NCI-H69 (cell line): ENCODE results near the gene ZMIZ1.

Experiments used
- DNase-seq: peaks from one replicate; lab custom pipeline; 2025; lab: John Stamatoyannopoulos, UW

The ZMIZ1 gene

DNA sequence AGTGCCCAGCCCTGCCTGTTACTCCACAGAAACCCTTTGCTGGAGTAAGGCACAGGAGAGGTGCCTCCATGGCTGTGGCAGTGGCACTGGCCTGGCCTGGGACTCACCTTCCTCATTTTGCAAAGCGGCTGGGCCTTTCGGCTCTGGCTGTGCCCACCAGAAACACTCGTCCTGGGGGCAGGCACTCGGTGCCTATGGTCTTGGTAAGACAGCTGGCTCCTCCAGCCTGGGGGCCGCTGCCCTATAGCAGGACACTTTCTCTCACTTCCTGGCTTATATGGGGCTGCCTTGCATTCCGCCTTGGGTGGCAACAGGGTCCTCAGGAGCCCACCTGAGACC is 13.2 kb downstream of the ZMIZ1 start:
- DNase-seq = no peak

DNA sequence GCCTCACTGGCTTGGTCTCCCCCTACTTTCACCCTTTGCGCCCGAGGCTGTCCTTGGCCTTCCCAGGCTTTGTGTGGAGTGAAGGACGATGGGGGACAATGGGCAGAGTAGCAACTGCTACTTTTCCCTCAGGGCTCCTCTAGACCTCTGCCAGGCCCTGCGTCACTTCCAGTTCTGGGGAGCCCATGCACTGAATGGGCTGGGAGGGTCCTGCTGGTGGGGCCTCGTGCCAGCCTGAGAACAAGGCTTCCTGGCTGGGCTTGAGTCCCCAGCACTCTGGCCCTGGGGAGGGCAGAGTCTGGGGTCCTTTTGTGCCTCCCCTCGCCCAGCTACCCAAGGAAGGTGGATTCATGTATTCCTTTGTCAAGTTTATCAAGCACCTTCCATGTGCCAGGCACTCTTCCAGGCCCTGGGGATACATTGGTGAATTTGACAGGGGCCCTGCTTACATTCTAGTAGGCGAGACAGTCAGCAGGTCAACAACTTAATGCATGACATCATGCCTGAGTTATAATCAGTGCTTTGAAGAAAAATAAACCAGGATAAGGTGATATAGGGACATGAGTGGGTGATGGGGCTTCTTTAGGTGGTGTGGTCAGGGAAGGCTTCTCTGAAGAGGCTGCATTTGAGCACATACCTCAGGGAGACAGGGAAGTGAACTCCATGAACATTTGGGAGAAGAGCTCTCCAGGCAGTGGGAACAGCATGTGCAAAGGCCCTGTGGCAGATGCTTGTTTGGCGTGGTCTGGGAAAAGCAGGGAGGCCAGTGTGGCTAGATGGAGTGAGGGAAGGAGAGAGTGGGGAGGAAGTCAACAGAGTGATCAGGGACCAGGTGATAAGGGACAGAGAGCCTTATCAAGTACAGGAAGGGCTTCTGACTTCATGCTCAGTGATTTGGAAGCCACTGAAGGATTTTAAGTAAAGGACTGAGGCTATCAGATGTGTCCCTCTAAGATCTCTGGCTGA is 14.1 kb downstream of the ZMIZ1 start:
- no peak for DNase-seq

DNA sequence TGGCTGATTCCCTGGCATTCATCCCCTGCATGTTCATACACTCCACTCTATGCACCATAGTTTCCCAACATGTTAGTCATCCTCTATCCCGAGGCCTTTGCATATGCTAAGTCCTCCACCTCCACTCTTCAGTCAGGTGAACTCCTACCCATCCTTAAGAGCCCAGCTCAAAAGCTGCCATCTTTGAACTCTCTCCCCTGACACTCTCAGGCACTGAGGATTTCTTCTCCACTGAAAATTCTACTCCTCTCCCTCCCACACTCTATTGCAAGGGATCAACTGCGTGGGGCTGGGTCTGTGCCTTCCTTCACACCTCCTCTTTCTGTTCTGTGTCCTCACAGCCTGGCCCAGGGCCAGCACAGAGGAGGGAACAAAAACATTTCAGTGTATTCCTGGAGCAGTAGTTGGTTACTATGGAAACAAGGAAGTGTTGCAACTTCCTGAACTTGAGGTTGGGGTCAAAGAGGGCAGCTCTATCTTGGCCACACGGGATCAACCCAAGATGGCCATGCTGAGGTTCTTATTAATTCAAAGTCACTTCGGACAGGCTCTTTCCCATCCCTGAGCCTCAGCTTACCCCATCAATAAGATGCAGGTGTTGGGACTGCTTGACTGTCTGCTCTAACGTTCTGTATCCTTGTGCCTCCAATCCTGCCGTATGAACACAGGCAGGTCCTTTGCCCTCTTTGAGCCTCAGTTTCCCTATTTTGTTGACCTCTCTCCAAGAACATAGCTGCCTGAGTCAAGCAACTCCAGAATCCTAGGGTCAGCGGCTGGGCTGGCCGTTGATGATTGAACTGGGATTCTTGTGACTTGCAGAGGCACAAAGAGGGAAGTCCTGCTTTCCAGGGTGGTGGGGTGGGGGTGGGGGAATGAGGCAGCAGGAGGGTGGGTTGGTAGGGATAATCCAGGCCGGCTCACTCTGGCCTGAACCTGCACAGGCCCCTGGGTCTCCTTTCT is 15.5 kb downstream of the ZMIZ1 start:
- DNase-seq = peak; percentile 39

DNA sequence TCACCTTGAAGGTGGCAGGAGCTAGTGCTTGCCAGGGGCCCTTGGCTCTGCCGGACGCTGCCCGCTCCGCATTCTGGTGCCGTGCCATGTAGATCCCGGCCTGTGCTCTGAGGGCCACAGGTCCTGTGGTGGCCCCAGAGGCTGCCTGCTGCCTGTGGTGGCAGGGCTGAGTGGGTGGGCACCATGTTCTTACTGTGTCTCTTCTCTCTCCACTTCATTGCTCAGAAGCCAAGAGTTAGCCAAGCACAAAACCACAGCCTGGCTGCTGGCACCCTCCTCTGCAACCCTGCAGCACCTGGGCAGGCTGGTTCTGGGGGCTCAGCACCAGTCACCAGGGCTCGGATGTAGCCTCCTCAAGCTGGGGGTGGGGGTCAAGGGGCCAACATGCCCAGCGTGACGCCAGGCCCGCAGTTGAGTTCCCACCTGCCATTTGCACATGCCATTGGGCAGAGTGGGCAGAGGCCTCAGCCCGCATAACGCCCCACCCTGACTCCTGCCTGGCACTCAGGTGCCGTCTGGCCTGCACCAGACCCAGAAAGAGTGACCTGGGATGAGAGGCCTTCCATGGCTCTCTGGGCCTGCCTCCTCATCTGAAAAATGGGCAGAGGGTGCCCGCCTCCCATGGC is 16.3 kb downstream of the ZMIZ1 start:
- no peak for DNase-seq

DNA sequence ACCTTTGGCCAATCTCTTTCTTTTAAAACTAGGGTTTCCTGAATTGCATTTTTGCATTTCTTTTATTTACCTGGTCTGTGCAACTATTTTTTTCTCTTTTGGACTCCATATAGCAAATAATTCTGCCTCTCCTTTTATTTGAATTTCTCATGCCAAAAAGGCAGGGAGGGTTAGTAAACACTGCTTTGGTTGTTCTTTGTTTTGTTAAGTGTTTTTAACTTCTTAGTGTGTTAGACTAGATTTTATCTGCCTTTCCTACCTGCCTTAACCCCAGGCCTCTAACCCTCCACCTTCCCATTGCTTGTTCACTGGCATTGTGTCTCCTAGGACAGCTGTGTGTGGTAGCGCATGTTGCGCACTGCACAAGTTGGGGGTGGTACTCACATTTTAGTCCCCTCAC is 18.1 kb downstream of the ZMIZ1 start:
- no peak for DNase-seq

DNA sequence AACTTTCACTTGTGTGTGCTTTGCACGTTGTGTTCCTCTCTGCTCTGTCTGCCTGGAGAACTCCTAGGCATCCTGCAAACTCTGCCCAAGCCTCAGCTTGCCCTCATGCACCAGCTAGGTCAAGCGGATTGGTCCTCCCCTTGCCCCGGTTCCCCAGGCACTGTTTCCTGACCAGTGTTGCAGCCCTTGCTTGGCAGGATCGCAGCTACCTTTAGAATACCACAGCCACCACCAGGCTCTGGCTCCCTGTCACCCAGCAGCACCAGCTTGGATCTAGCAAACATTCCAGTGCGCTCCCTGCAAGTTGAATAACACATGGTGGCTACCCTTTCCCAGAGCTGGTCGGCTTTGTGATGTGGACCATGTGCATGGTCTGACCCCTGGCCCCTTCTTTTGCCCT is 19.0 kb downstream of the ZMIZ1 start:
- DNase-seq = no peak

DNA sequence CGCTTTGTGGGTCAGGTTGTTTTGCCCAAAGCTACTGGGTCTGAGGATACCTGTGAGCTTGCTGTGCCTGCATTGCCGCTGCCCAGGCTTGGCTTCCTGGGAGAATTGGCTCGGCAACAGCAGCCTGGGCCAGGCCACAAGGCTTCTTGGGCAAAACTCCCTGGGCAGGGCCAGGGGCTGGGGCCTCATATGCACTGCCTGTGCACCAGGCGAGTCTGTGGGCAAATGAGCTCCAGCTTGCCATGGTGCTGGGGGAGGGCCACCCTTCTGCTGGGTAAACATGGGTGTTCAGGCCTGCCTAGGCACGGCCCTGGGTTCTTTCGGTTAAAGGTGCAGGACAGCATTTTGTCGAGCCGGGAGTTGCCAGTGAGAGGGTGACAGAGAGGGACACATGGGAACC is 19.4 kb downstream of the ZMIZ1 start:
- no peak for DNase-seq

DNA sequence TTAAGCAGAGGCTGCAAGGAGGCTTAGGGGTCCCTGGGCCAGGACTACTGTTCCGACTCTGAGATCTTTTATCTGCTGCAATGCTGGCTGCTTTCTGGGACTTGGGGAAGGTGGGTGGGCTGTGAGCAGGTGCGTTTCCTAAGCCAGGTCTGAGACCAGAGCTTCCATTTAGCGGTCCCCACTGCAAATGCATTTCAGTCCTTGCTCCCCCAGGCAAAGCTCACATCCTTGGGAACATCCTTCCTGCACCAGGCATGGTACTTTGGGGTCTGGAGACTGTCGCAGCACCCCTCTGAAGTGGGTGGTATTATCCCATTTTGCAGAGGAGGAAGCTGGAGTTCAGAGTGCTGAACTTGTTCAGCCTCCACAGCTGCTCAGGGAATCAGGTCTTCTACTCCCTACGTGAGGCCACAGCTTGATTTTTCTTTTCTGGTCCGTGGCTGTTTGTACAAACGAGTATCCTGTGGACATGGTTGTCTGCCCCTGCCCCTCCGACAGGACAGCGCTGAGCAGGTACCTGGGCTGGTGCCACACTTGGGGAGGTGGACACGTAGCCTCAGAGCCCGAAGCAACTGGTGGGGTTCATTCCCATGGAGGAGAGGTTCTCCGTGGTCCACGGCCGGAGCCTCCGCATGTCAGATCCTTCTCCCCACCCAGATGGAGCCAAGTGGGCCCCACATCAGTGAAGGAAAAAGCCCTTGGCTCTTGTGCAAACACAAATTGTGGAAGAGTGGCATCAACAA is 20.0 kb downstream of the ZMIZ1 start:
- no peak for DNase-seq

DNA sequence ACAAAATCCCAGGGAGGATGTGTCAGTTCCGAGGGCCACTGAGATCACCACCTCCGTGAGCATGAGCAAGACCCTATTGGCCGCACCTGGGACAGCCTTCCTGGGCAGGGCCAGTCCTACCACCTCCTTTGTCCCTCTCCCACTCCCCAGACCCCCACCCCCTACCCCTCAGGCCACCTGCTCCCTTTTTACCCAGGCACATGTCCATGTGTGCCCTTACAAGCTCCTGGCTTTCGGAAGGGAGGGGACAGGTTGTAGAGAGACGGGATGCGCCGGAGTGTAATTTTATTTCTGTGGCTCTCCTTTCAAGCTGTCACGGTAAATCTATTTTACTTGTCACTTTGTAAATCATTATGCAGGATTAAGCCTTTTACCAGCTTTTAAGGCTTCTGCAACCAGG is 20.9 kb downstream of the ZMIZ1 start:
- DNase-seq = peak; percentile 38

DNA sequence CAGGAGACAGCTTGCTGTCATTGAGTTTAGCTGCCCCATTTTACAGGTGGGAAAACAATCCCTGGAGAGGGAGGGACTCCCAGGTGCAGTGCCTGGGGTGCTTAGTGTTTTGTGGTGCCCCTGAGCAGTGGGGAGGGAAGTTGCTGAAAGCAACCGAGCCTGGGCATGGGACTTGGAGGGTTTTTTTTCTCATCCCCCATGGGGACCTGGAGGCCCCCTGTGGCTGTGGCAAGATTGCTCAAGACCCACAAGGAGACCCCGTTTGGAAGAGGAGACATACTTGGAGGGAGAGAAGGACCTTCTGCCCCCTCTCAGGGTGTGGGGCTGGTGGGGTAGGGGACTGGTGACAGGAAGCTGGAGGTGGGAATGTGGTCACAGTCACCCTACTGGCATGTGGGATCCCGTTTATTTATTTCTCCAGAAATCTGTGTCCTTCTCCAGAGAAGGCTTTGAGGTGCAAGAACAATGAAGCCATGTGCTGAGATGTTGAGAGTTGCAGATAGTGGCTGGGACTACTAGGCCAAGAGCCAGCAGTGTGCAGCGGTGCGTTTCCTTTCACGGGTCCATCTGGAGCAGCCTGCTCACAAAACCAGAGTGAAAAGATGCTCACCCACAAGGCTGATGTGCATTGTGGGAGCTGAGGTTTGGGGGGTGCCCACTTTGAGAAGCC is 21.5 kb downstream of the ZMIZ1 start:
- peak; percentile 71 for DNase-seq

DNA sequence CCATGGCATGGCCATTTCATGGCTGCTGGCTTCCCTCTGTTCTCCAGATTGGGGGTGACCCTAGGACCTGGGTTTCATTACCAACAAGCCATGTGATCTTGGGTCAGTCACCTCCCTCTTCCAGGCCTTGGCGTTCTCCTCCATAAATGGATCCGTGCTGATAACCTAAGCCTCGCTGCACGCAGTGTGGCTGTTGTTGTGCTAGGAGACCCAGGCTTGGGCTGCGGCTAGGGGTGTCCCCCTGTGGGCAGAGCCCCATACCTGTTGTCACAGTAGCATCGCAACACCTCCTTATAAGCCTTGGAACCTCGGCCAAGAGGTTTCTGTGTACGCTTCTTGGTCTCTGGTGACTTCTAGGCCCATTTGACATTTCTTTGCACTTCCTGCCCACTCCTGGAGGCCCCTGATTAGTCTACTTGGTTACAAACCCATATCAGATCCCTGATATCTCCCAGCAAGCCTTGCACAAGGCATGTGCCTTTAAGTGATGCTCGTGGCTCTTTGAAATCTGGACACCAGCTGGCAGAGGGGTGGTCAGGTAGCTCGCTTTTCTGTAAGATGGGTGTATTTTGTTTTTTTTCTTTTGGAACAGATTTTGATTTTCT is 23.6 kb downstream of the ZMIZ1 start:
- no peak for DNase-seq

DNA sequence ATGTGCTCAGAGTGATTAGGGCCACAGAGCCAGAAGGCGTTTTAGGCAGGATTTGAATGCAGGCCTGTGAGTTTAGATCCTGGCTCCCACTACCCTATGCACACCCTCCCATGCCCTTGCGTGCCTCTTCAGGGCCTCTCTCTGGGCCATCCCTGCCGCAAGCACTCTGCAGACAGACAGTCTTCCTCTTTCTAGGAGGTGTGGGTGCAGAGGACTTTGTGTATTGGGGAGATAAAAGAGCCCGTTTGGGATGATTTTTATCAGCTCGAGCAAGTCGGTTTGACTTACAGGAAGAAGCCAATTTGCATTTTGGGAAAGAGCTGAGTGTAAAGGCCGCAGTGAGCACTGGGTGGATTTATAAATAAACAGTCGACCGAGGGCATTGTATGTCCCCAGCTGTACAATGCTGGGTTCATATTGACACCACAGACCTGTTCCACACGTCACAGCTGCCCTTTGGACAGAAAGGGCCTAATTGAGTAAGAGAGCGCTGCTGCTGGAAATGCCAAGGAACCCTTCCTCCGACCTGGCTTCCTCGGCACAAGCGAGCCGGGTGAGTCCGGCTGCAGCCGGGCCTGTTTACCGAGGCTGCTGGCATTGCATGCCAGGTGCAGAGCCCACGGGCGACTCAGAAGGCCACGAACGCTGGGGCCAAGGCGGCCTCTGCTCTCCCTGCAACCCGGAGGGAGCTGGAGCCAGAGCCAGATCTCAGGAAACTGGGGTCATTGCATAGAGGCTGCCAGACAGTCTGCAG is 25.1 kb downstream of the ZMIZ1 start:
- DNase-seq = no peak

DNA sequence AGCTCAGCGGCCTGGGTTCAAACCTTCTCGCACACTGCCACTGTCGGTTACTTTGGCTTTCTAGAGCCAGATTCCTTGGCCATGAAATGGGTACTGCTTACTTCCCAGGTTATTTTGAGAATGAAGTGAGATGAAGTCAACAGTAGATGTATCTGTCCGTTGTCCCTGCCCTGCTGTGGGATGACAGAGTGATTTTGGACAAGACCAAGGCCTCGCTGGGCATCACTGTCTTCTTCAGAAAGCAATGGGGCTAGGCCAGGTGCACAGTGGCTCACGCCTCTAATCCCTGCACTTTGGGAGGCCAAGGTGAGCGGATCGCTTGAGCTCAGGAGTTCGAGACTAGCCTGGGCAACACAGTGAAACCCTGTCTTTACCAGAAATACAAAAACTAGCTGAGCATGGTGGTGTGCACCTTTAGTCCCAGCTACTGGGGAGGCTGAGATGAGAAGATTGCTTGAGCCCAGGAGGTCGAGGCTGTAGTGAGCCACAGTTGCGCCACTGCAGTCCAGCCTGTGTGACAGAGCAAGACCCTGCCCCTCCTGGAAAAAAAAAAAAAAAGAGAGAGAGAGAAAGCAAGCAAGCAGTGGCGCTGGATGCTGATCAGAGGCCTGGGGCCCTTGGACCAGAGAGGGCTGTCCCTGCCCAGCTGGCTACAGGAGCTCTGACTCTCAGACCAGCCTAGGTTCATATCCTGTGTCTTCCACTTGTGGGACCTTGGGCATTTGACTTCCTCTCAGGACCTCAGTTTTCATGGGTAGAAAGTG is 25.8 kb downstream of the ZMIZ1 start:
- DNase-seq = no peak

DNA sequence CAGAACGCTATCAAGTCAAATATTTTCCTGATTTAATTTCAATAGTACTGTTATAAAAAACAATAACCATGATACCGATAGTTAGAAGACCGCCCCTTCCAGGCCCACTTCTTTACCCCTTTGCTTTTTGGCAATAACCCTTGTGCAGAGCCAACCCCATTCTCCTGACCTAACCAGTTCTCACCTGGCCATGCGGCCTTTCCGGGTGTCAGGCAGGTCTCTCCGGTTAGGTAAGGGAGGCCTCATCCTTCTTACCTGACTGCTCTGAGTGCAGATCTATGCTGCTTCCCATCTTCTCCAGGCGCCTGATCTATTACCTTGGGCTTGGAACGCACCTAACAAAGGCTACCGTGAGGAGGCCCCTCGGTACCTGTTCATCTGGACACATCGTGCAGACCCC is 26.6 kb downstream of the ZMIZ1 start:
- DNase-seq = no peak

DNA sequence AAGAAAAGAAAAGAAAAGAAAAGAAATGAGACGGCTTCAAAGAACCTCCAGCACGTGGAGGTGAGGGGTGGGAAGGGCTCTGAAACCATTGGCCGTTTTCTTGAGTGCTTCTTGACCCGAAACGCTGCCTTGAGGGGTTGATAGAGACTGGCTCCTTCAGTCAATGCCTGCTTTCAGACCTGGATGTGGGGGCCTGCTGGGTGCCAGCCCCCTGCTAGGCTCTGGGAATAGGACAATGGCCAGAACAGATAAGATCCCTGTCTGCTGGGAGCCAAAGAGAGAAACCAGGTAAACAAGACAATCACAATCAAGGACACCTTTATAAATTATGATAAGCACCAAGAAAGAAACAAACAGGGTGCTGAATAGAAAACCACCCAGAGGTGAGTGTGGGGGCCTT is 27.7 kb downstream of the ZMIZ1 start:
- no peak for DNase-seq

DNA sequence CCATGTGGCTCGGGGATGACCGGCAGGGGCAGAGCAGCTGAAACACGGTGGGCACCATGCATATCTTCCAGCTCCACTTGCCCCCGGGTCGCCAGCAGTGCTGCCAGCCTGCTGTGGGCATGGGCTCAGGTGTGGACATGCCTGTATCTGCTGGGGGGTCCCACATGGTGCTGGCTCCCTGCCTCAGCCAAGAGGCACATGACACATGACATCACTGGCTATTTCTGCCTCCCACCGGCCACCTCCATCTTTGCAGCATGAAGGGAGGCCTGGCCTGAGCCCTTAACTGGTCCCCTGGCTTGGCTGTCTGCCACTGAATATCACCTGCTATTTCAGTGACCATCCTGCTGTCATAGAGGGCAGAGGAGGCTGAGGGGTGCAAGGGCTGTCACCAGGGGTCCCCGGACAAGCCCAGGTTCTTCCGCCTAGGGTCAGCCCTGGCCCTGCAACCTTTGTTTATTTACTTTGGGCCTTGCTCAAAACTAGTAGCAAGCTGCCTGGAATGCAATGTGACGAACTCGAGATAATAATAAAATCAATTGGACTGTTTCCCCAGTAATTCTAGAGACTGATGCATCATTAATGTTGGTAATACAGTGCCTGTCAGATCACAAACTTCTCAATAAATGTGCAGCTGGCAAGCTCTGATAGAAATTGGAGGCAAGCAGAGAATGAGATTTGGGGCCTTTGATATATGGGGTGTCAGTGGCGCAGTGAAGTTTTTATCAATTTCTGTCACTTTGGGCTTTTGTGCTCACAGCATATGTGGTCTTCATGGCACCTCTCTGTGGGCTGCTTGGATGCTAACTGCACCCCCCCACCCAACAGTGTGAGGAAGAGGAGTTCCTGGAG is 28.5 kb downstream of the ZMIZ1 start:
- DNase-seq = no peak

DNA sequence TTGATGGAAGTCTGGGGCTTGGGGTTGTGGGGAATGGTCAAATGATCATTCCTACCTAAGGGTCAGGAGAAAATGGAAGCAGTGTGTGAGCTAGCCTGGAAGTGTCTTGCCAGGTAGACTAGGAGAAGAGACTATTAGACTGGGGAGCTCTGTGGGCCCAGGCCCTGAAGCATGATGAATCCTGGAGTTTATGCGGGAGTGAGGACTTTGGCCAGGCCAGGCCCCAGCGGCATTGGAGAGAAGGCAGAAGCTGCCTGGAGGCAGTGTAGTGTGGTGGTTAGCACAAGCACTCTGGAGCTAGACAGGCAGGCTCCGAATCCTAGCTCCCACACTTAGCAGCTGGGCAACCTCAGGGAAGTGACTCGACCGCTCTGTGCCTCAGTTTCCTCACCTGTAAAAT is 29.3 kb downstream of the ZMIZ1 start:
- no peak for DNase-seq

DNA sequence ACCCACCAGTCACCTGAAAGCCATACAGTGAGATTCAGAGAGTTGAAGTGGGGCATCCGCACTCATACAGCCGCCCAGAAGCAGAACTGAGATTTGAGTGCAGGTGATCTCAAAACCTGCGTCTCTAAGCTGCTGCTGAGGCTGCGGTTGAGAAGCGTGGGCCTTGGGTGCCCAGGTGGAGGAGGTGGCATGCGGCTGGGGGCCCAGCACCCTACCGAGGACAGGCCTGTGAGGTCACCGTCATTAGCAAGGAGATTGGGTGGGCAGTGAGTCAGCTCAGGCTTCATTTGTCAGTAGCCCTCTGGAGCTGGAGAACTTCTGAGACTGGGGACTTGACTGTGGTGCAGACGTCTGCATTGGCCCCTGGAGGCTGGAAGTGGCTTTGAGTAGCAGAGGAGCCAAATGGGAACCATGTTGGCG is 29.8 kb downstream of the ZMIZ1 start:
- DNase-seq = no peak
